ENCODE measurements around the gene WAS.

DNA sequence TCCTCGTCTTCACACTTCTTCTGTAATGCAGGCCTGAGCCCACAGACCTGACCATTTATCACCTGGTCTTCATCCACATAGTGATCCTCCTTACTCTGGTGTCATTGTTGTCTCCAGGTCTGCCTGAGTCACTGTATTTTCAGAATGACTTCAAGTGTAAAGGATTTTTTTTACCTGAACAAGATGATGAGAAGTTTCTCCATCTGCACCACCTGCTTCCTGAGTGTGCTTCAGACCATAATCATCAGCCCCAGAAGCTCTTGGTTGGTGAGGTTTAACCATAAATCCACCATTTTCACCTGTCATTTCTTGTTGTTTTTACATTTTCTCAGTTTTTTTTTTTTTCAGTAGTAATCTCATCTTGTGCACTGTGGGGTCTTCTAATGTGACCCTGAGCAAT, 47.3 kb upstream of the WAS start:
- TF ChIP-seq, protein P1, sequence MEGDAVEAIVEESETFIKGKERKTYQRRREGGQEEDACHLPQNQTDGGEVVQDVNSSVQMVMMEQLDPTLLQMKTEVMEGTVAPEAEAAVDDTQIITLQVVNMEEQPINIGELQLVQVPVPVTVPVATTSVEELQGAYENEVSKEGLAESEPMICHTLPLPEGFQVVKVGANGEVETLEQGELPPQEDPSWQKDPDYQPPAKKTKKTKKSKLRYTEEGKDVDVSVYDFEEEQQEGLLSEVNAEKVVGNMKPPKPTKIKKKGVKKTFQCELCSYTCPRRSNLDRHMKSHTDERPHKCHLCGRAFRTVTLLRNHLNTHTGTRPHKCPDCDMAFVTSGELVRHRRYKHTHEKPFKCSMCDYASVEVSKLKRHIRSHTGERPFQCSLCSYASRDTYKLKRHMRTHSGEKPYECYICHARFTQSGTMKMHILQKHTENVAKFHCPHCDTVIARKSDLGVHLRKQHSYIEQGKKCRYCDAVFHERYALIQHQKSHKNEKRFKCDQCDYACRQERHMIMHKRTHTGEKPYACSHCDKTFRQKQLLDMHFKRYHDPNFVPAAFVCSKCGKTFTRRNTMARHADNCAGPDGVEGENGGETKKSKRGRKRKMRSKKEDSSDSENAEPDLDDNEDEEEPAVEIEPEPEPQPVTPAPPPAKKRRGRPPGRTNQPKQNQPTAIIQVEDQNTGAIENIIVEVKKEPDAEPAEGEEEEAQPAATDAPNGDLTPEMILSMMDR (IDR thresholded peaks at IDR 0.05; ENCODE audit: low read depth, low read length): no peak
- TF ChIP-seq POLR2A (IDR thresholded peaks at IDR 0.05; ENCODE audit: extremely low read depth, insufficient read length): no peak
- TF ChIP-seq, protein P2, sequence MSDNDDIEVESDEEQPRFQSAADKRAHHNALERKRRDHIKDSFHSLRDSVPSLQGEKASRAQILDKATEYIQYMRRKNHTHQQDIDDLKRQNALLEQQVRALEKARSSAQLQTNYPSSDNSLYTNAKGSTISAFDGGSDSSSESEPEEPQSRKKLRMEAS (IDR thresholded peaks at IDR 0.05; ENCODE audit: low read depth, low read length): no peak
- TF ChIP-seq MYC (IDR thresholded peaks at IDR 0.05; ENCODE audit: low read depth, low read length): no peak

All from NB4 (cell line).